ENCODE measurements around the gene ZNF429. TPM values are rescaled to one million over a fixed set of nuclear protein-coding genes. Genes with fewer than 3 reads are reported as not detected.

The ZNF429 gene
- total RNA-seq: 10 to 100 TPM in 1 of 4 donors, 1 to 10 TPM in 3; 3.4 to 11.1 (median 7.4) TPM

GRCh38 chr19:21505459-21506451 is at the start of gene ZNF429:
TSS of gene ZNF429 (plus strand) at chr19:21505602. CDS start at chr19:21505772, 170 bp downstream.
- Histone ChIP-seq H3K27ac (peak within 1 kb of the TSS; percentile 88 to 94 (median 92)), H3K4me1 (peaks cover 14 to 18% of the 10 kb centered on the region in 2 donors), H3K36me3 (no peaks in the 10 kb centered on the region), H3K9me3 (no peaks in the 10 kb centered on the region), H3K27me3 (no peaks in the 10 kb centered on the region), H3K4me3 (peak within 1 kb of the TSS; percentile 71 to 87 (median 78))
- ATAC-seq (peak; percentile 99 to 100), DNase-seq (peak; percentile 90 to 94)
- intact Hi-C loops (cut with DNase I; ENCODE audit: low total_unique reads): loop anchor here (1.0 to 10.0 kb wide), 4 partner anchors 109 to 841 kb away; partner anchors contain the start of genes ZNF43, ZNF626 and ZNF708
- in situ Hi-C loops (cut with MboI; ENCODE audit: low sequenced_read_pairs in 4 of 4): no loop called here
- TF ChIP-seq CTCF (IDR thresholded peaks at IDR 0.05 in 4 of 5, conservative IDR thresholded peaks at IDR 0.05 in 1 of 5) (no peak), POLR2A (IDR thresholded peaks at IDR 0.05) (peak; percentile 78 to 85)

GRCh38 chr19:21460686-21461085 is 44.7 kb upstream of the ZNF429 start:
- no peak overlapping the region for H3K4me3 ChIP-seq
- H3K36me3 ChIP-seq: no peaks in the 10 kb centered on the region
- no peaks in the 10 kb centered on the region for H3K9me3 ChIP-seq
- H3K4me1 ChIP-seq: no peaks in the 10 kb centered on the region
- no peak for TF ChIP-seq POLR2A (IDR thresholded peaks at IDR 0.05)
- TF ChIP-seq CTCF (IDR thresholded peaks at IDR 0.05 in 4 of 5, conservative IDR thresholded peaks at IDR 0.05 in 1 of 5): no peak
- ATAC-seq: no peak
- in situ Hi-C loops (cut with MboI; ENCODE audit: low sequenced_read_pairs in 4 of 4) (no loop called here), intact Hi-C loops (cut with DNase I; ENCODE audit: low total_unique reads) (no loop called here)
- peaks cover 0 to 7% (median 0%) of the 10 kb centered on the region in 3 donors for H3K27me3 ChIP-seq
- DNase-seq: no peak
- no peak overlapping the region for H3K27ac ChIP-seq

GRCh38 chr19:21462540-21462939 is 42.9 kb upstream of the ZNF429 start:
- Histone ChIP-seq H3K4me3 (no peak overlapping the region), H3K36me3 (no peaks in the 10 kb centered on the region), H3K9me3 (no peaks in the 10 kb centered on the region), H3K27me3 (peaks cover 0 to 7% (median 0%) of the 10 kb centered on the region in 3 donors), H3K27ac (no peak overlapping the region), H3K4me1 (no peaks in the 10 kb centered on the region)
- intact Hi-C loops (cut with DNase I; ENCODE audit: low total_unique reads): no loop called here
- in situ Hi-C loops (cut with MboI; ENCODE audit: low sequenced_read_pairs in 4 of 4): no loop called here
- DNase-seq (no peak), ATAC-seq (no peak)
- TF ChIP-seq POLR2A (IDR thresholded peaks at IDR 0.05) (no peak), CTCF (IDR thresholded peaks at IDR 0.05 in 4 of 5, conservative IDR thresholded peaks at IDR 0.05 in 1 of 5) (no peak)

GRCh38 chr19:21463449-21464105 is 41.8 kb upstream of the ZNF429 start:
- no peak overlapping the region for H3K27ac ChIP-seq
- no peaks in the 10 kb centered on the region for H3K36me3 ChIP-seq
- TF ChIP-seq POLR2A (IDR thresholded peaks at IDR 0.05): no peak
- no peak for TF ChIP-seq CTCF (IDR thresholded peaks at IDR 0.05 in 4 of 5, conservative IDR thresholded peaks at IDR 0.05 in 1 of 5)
- ATAC-seq (no peak), DNase-seq (no peak)
- H3K27me3 ChIP-seq: peaks cover 0 to 7% (median 0%) of the 10 kb centered on the region in 3 donors
- no peak overlapping the region for H3K4me3 ChIP-seq
- in situ Hi-C loops (cut with MboI; ENCODE audit: low sequenced_read_pairs in 4 of 4) (no loop called here), intact Hi-C loops (cut with DNase I; ENCODE audit: low total_unique reads) (no loop called here)
- no peaks in the 10 kb centered on the region for H3K9me3 ChIP-seq
- no peaks in the 10 kb centered on the region for H3K4me1 ChIP-seq

All from gastrocnemius medialis (tissue), 4 donors.